ENCODE measurements around the gene SCGB1D2. TPM values are rescaled to one million over a fixed set of nuclear protein-coding genes. Genes with fewer than 3 reads are reported as not detected.
"Not testable (repeated sequence)": the region's sequence is repeated elsewhere in the genome, so short reads cannot be mapped to it uniquely, and the experiment has no call there.

The SCGB1D2 gene
- not detected in 2 replicates for total RNA-seq

- no peak for DNase-seq (ENCODE audit: extremely low read depth, low read depth, low spot score)
Measured at GRCh38 chr11:62242021-62242420, at the start of gene SCGB1D2. TSS of gene SCGB1D2 (plus strand) at chr11:62242239. CDS start at chr11:62242308, 69 bp downstream.

GRCh38 chr11:62193952-62194351 lies 48.1 kb upstream of the SCGB1D2 start:
- no peak for DNase-seq (ENCODE audit: extremely low read depth, low read depth, low spot score)

GRCh38 chr11:62195010-62195409 lies 47.0 kb upstream of the SCGB1D2 start:
- DNase-seq (ENCODE audit: extremely low read depth, low read depth, low spot score) = not testable (repeated sequence)

- DNase-seq (ENCODE audit: extremely low read depth, low read depth, low spot score) = no peak
Measured at GRCh38 chr11:62195945-62196344, 46.1 kb upstream of the SCGB1D2 start.

GRCh38 chr11:62197400-62197799 lies 44.6 kb upstream of the SCGB1D2 start:
- DNase-seq (ENCODE audit: extremely low read depth, low read depth, low spot score) = not testable (repeated sequence)

GRCh38 chr11:62201376-62201775 lies 40.7 kb upstream of the SCGB1D2 start:
- no peak for DNase-seq (ENCODE audit: extremely low read depth, low read depth, low spot score)

- DNase-seq (ENCODE audit: extremely low read depth, low read depth, low spot score) = no peak
Measured at GRCh38 chr11:62202910-62203309, 39.1 kb upstream of the SCGB1D2 start.

GRCh38 chr11:62204430-62204829 lies 37.6 kb upstream of the SCGB1D2 start:
- no peak for DNase-seq (ENCODE audit: extremely low read depth, low read depth, low spot score)

- DNase-seq (ENCODE audit: extremely low read depth, low read depth, low spot score) = no peak
Measured at GRCh38 chr11:62205441-62205840, 36.6 kb upstream of the SCGB1D2 start.

GRCh38 chr11:62206276-62207066 lies 35.6 kb upstream of the SCGB1D2 start:
- not testable (repeated sequence) for DNase-seq (ENCODE audit: extremely low read depth, low read depth, low spot score)

- DNase-seq (ENCODE audit: extremely low read depth, low read depth, low spot score) = no peak
Measured at GRCh38 chr11:62208785-62209144, 33.3 kb upstream of the SCGB1D2 start.

GRCh38 chr11:62217191-62217748 lies 24.8 kb upstream of the SCGB1D2 start:
- no peak for DNase-seq (ENCODE audit: extremely low read depth, low read depth, low spot score)

GRCh38 chr11:62221498-62221897 lies 20.5 kb upstream of the SCGB1D2 start:
- DNase-seq (ENCODE audit: extremely low read depth, low read depth, low spot score) = no peak

GRCh38 chr11:62223095-62223494 lies 18.9 kb upstream of the SCGB1D2 start:
- no peak for DNase-seq (ENCODE audit: extremely low read depth, low read depth, low spot score)

- DNase-seq (ENCODE audit: extremely low read depth, low read depth, low spot score) = no peak
Measured at GRCh38 chr11:62233730-62234129, 8.3 kb upstream of the SCGB1D2 start.

GRCh38 chr11:62236187-62236586 lies 5.9 kb upstream of the SCGB1D2 start:
- no peak for DNase-seq (ENCODE audit: extremely low read depth, low read depth, low spot score)

GRCh38 chr11:62237499-62237898 lies 4.5 kb upstream of the SCGB1D2 start:
- DNase-seq (ENCODE audit: extremely low read depth, low read depth, low spot score) = no peak

GRCh38 chr11:62238151-62238550 lies 3.9 kb upstream of the SCGB1D2 start:
- DNase-seq (ENCODE audit: extremely low read depth, low read depth, low spot score) = no peak

- no peak for DNase-seq (ENCODE audit: extremely low read depth, low read depth, low spot score)
Measured at GRCh38 chr11:62241095-62241494, 944 bp upstream of the SCGB1D2 start.

- DNase-seq (ENCODE audit: extremely low read depth, low read depth, low spot score) = no peak
Measured at GRCh38 chr11:62245271-62245753, 3.3 kb downstream of the SCGB1D2 start.

GRCh38 chr11:62251698-62252097 lies 9.7 kb downstream of the SCGB1D2 start:
- DNase-seq (ENCODE audit: extremely low read depth, low read depth, low spot score) = no peak

GRCh38 chr11:62253999-62254542 lies 12.0 kb downstream of the SCGB1D2 start:
- no peak for DNase-seq (ENCODE audit: extremely low read depth, low read depth, low spot score)

All from glomerular endothelial cell (primary cell).